ENCODE measurements around the gene NUMA1.

NUMA1 gene

GRCh38 chr11:72012091-72012630 is 68.2 kb downstream of the NUMA1 start:
- Histone ChIP-seq H3K27ac (ENCODE audit: low read depth, low read length) (peak overlapping the region; percentile 3), H3K9ac (ENCODE audit: low read length) (no peak overlapping the region)

GRCh38 chr11:72010529-72011233 is 69.7 kb downstream of the NUMA1 start:
- H3K27me3 ChIP-seq (ENCODE audit: control insufficient read depth in 1 of 2, insufficient read depth in 2 of 2, low read length in 2 of 2) = no peaks in the 10 kb centered on the region
- peaks cover 97% of the 10 kb centered on the region for H3K36me3 ChIP-seq (ENCODE audit: insufficient read depth, low read length)
- no peak overlapping the region for H3K27ac ChIP-seq (ENCODE audit: low read depth, low read length)
- H3K9me3 ChIP-seq (ENCODE audit: low read length) = no peaks in the 10 kb centered on the region
- no peak overlapping the region for H3K9ac ChIP-seq (ENCODE audit: low read length)
- no peak overlapping the region for H3K4me3 ChIP-seq (ENCODE audit: low read depth in 1 of 2, low read length in 2 of 2)
- H3K4me1 ChIP-seq (ENCODE audit: insufficient read depth, low read length) = peaks cover 45% of the 10 kb centered on the region

More at GRCh38 chr11:72012091-72012630, 68.2 kb downstream of the NUMA1 start:
- H3K4me1 ChIP-seq (ENCODE audit: insufficient read depth, low read length) = peaks cover 45% of the 10 kb centered on the region
- no peaks in the 10 kb centered on the region for H3K9me3 ChIP-seq (ENCODE audit: low read length)
- no peaks in the 10 kb centered on the region for H3K27me3 ChIP-seq (ENCODE audit: control insufficient read depth in 1 of 2, insufficient read depth in 2 of 2, low read length in 2 of 2)
- peaks cover 97% of the 10 kb centered on the region for H3K36me3 ChIP-seq (ENCODE audit: insufficient read depth, low read length)
- H3K4me3 ChIP-seq (ENCODE audit: low read depth in 1 of 2, low read length in 2 of 2) = no peak overlapping the region

GRCh38 chr11:72009156-72009555 is 71.2 kb downstream of the NUMA1 start:
- no peak overlapping the region for H3K4me3 ChIP-seq (ENCODE audit: low read depth in 1 of 2, low read length in 2 of 2)
- no peak overlapping the region for H3K9ac ChIP-seq (ENCODE audit: low read length)
- H3K36me3 ChIP-seq (ENCODE audit: insufficient read depth, low read length) = peaks cover 97% of the 10 kb centered on the region
- H3K27me3 ChIP-seq (ENCODE audit: control insufficient read depth in 1 of 2, insufficient read depth in 2 of 2, low read length in 2 of 2) = no peaks in the 10 kb centered on the region
- no peaks in the 10 kb centered on the region for H3K9me3 ChIP-seq (ENCODE audit: low read length)
- peaks cover 29% of the 10 kb centered on the region for H3K4me1 ChIP-seq (ENCODE audit: insufficient read depth, low read length)
- no peak overlapping the region for H3K27ac ChIP-seq (ENCODE audit: low read depth, low read length)

GRCh38 chr11:72008728-72009127 is 71.6 kb downstream of the NUMA1 start:
- Histone ChIP-seq H3K9ac (ENCODE audit: low read length) (no peak overlapping the region), H3K27me3 (ENCODE audit: control insufficient read depth in 1 of 2, insufficient read depth in 2 of 2, low read length in 2 of 2) (no peaks in the 10 kb centered on the region), H3K4me3 (ENCODE audit: low read depth in 1 of 2, low read length in 2 of 2) (no peak overlapping the region), H3K36me3 (ENCODE audit: insufficient read depth, low read length) (peaks cover 97% of the 10 kb centered on the region), H3K4me1 (ENCODE audit: insufficient read depth, low read length) (peaks cover 25% of the 10 kb centered on the region), H3K27ac (ENCODE audit: low read depth, low read length) (no peak overlapping the region), H3K9me3 (ENCODE audit: low read length) (no peaks in the 10 kb centered on the region)

- no peak overlapping the region for H3K4me3 ChIP-seq (ENCODE audit: low read depth in 1 of 2, low read length in 2 of 2)
- peaks cover 98% of the 10 kb centered on the region for H3K36me3 ChIP-seq (ENCODE audit: insufficient read depth, low read length)
- H3K9me3 ChIP-seq (ENCODE audit: low read length) = no peaks in the 10 kb centered on the region
- H3K27me3 ChIP-seq (ENCODE audit: control insufficient read depth in 1 of 2, insufficient read depth in 2 of 2, low read length in 2 of 2) = no peaks in the 10 kb centered on the region
- H3K9ac ChIP-seq (ENCODE audit: low read length) = no peak overlapping the region
- H3K27ac ChIP-seq (ENCODE audit: low read depth, low read length) = no peak overlapping the region
- peaks cover 14% of the 10 kb centered on the region for H3K4me1 ChIP-seq (ENCODE audit: insufficient read depth, low read length)
These were observed 72.8 kb downstream of the NUMA1 start for GRCh38 chr11:72007587-72007986.

GRCh38 chr11:72007089-72007476 is 73.3 kb downstream of the NUMA1 start:
- H3K27me3 ChIP-seq (ENCODE audit: control insufficient read depth in 1 of 2, insufficient read depth in 2 of 2, low read length in 2 of 2) = no peaks in the 10 kb centered on the region
- no peak overlapping the region for H3K4me3 ChIP-seq (ENCODE audit: low read depth in 1 of 2, low read length in 2 of 2)
- no peaks in the 10 kb centered on the region for H3K9me3 ChIP-seq (ENCODE audit: low read length)
- H3K36me3 ChIP-seq (ENCODE audit: insufficient read depth, low read length) = peaks cover 97% of the 10 kb centered on the region
- H3K4me1 ChIP-seq (ENCODE audit: insufficient read depth, low read length) = peaks cover 12% of the 10 kb centered on the region
- H3K27ac ChIP-seq (ENCODE audit: low read depth, low read length) = no peak overlapping the region
- H3K9ac ChIP-seq (ENCODE audit: low read length) = no peak overlapping the region

- H3K4me3 ChIP-seq (ENCODE audit: low read depth in 1 of 2, low read length in 2 of 2) = no peak overlapping the region
- no peak overlapping the region for H3K9ac ChIP-seq (ENCODE audit: low read length)
- H3K27ac ChIP-seq (ENCODE audit: low read depth, low read length) = no peak overlapping the region
- no peaks in the 10 kb centered on the region for H3K27me3 ChIP-seq (ENCODE audit: control insufficient read depth in 1 of 2, insufficient read depth in 2 of 2, low read length in 2 of 2)
- H3K36me3 ChIP-seq (ENCODE audit: insufficient read depth, low read length) = peaks cover 96% of the 10 kb centered on the region
- H3K4me1 ChIP-seq (ENCODE audit: insufficient read depth, low read length) = peaks cover 13% of the 10 kb centered on the region
- no peaks in the 10 kb centered on the region for H3K9me3 ChIP-seq (ENCODE audit: low read length)
These were observed 73.8 kb downstream of the NUMA1 start for GRCh38 chr11:72006309-72007088.

GRCh38 chr11:72005347-72006260 is 74.7 kb downstream of the NUMA1 start:
- Histone ChIP-seq H3K27me3 (ENCODE audit: control insufficient read depth in 1 of 2, insufficient read depth in 2 of 2, low read length in 2 of 2) (no peaks in the 10 kb centered on the region), H3K36me3 (ENCODE audit: insufficient read depth, low read length) (peaks cover 87% of the 10 kb centered on the region), H3K4me3 (ENCODE audit: low read depth in 1 of 2, low read length in 2 of 2) (no peak overlapping the region), H3K4me1 (ENCODE audit: insufficient read depth, low read length) (peaks cover 16% of the 10 kb centered on the region), H3K9ac (ENCODE audit: low read length) (no peak overlapping the region), H3K27ac (ENCODE audit: low read depth, low read length) (no peak overlapping the region), H3K9me3 (ENCODE audit: low read length) (no peaks in the 10 kb centered on the region)

GRCh38 chr11:72004515-72005346 is 75.6 kb downstream of the NUMA1 start:
- no peak overlapping the region for H3K9ac ChIP-seq (ENCODE audit: low read length)
- peaks cover 25% of the 10 kb centered on the region for H3K4me1 ChIP-seq (ENCODE audit: insufficient read depth, low read length)
- no peaks in the 10 kb centered on the region for H3K9me3 ChIP-seq (ENCODE audit: low read length)
- no peak overlapping the region for H3K4me3 ChIP-seq (ENCODE audit: low read depth in 1 of 2, low read length in 2 of 2)
- H3K27me3 ChIP-seq (ENCODE audit: control insufficient read depth in 1 of 2, insufficient read depth in 2 of 2, low read length in 2 of 2) = no peaks in the 10 kb centered on the region
- H3K36me3 ChIP-seq (ENCODE audit: insufficient read depth, low read length) = peaks cover 78% of the 10 kb centered on the region
- H3K27ac ChIP-seq (ENCODE audit: low read depth, low read length) = no peak overlapping the region

- Histone ChIP-seq H3K9ac (ENCODE audit: low read length) (no peak overlapping the region), H3K4me1 (ENCODE audit: insufficient read depth, low read length) (peaks cover 34% of the 10 kb centered on the region), H3K9me3 (ENCODE audit: low read length) (no peaks in the 10 kb centered on the region), H3K27ac (ENCODE audit: low read depth, low read length) (no peak overlapping the region), H3K27me3 (ENCODE audit: control insufficient read depth in 1 of 2, insufficient read depth in 2 of 2, low read length in 2 of 2) (no peaks in the 10 kb centered on the region), H3K4me3 (ENCODE audit: low read depth in 1 of 2, low read length in 2 of 2) (no peak overlapping the region), H3K36me3 (ENCODE audit: insufficient read depth, low read length) (peaks cover 70% of the 10 kb centered on the region)
These were observed 76.6 kb downstream of the NUMA1 start for GRCh38 chr11:72003776-72004171.

Measured in muscle layer of colon (tissue), 2 donors.